AG04450 (cell line): Measurements from ENCODE around the gene COL6A5. TPM values are rescaled to one million over a fixed set of nuclear protein-coding genes. Genes with fewer than 3 reads are reported as not detected.

Source experiments
- CTCF ChIA-PET: fragments of 300-600, 350-600 bp; formaldehyde crosslinking; extraction: SDS; loops from one replicate; lab custom pipeline; 2022; ENCODE audit warnings: antibody characterized with exemption, inconsistent platforms; lab: Charles Lee
- POLR2A ChIA-PET: fragments of 350-600 bp; formaldehyde crosslinking; extraction: SDS; loops from one replicate; lab custom pipeline; 2021; ENCODE audit warnings: antibody characterized with exemption, inconsistent platforms; lab: Yijun Ruan, JAX
- DNase-seq: peaks from one replicate; pipeline ENCODE4 v3.0.0-alpha.2; 2011; ENCODE audit warnings: low read depth, low spot score
- H3K27ac ChIP-seq: one replicate; pipeline ENCODE4 v1.5.1; 2012; ENCODE audit warnings: low read depth, low read length, control low read depth
- H3K27me3 ChIP-seq: one replicate; pipeline ENCODE4 v1.6.0; 2012; ENCODE audit warnings: low read length; ENCODE audit not compliant: control insufficient read depth, insufficient read depth
- H3K4me3 ChIP-seq: 2 replicates; pipeline ENCODE4 v1.5.1; 2011; ENCODE audit warnings: mild to moderate bottlenecking, low read depth, low read length, control low read depth
- H3K9me3 ChIP-seq: 2 replicates; pipeline ENCODE4 v1.5.1; 2012; ENCODE audit warnings: low read length; ENCODE audit not compliant: control insufficient read depth, insufficient read depth
- polyA plus RNA-seq: library from polyadenylated mRNA; depleted of rRNA; stranded (reverse); fragments of >200 nt; gene quantifications from 2 replicates; pipeline ENCODE4 v1.2.3, GENCODE V29; 2011
- TF ChIP-seq, protein P1 (sequence below): IDR thresholded peaks from 2 replicates; pipeline ENCODE4 v1.5.1; 2011; ENCODE audit warnings: low read depth, low read length, control low read depth, inconsistent platforms

The COL6A5 gene
- polyA plus RNA-seq, 1 experiment, result not detected

DNA sequence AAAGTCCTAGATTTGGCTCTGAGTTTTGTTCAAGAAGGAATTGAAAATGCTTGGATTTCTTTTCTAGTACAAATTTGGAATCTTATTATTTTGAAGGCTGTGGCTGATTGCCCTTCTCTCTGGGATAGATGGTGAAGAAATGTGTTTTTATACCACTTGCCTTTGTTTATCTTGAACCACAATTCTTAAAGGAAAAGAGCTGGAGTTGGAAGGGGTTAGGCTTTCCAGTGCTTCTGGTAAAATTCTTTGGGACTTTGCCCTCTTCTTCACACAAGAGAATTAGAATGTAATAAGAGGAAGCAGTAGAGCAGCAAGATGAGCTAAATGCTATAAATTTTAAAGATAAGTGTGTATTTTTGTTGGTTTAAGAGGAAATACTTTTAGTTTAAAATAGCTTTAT lies 65.8 kb downstream of the COL6A5 start:
- CTCF ChIA-PET, result interaction anchor here (0.7 kb wide), 1 partner anchor 127 kb away, joined by 3 read pairs; no protein-coding TSS in a partner anchor
- POLR2A ChIA-PET, result no interaction called here
- no peak overlapping the region for H3K4me3 ChIP-seq
- no peaks in the 10 kb centered on the region for H3K9me3 ChIP-seq
- no peak for DNase-seq
- H3K27ac ChIP-seq, result no peak overlapping the region
- TF ChIP-seq, protein P1, sequence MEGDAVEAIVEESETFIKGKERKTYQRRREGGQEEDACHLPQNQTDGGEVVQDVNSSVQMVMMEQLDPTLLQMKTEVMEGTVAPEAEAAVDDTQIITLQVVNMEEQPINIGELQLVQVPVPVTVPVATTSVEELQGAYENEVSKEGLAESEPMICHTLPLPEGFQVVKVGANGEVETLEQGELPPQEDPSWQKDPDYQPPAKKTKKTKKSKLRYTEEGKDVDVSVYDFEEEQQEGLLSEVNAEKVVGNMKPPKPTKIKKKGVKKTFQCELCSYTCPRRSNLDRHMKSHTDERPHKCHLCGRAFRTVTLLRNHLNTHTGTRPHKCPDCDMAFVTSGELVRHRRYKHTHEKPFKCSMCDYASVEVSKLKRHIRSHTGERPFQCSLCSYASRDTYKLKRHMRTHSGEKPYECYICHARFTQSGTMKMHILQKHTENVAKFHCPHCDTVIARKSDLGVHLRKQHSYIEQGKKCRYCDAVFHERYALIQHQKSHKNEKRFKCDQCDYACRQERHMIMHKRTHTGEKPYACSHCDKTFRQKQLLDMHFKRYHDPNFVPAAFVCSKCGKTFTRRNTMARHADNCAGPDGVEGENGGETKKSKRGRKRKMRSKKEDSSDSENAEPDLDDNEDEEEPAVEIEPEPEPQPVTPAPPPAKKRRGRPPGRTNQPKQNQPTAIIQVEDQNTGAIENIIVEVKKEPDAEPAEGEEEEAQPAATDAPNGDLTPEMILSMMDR, result no peak
- no peaks in the 10 kb centered on the region for H3K27me3 ChIP-seq

DNA sequence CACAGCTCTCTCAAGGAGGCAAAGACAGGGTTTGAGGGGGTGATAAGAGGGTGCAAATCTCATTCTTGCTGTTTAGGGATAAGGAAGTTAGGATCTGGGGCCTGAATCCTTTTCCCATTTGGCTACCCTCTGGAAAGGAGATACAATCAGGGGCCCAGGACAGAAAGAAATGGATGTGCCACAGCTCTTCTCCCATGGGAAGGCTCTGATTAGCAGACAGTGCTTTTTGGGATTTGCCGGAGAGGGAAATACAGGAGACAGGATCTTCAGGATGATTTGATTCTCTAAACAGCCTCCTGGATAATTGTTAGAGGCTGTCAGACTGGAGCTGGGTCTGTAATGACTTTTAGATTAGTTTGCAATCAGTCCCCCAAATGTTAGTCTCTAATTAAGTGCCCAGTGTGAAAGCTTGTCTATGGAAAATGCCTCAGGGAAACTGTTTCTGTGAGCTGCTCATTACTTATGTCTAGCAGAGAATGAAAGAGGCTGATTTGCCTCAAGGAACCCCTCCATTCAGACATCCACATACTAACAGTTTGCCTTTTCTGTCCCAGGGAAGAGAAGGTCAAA lies 67.6 kb downstream of the COL6A5 start:
- Histone ChIP-seq H3K4me3 (no peak overlapping the region), H3K9me3 (no peaks in the 10 kb centered on the region), H3K27me3 (no peaks in the 10 kb centered on the region), H3K27ac (no peak overlapping the region)
- ChIA-PET CTCF (no interaction called here), POLR2A (no interaction called here)
- no peak for DNase-seq
- TF ChIP-seq, protein P1, result no peak

DNA sequence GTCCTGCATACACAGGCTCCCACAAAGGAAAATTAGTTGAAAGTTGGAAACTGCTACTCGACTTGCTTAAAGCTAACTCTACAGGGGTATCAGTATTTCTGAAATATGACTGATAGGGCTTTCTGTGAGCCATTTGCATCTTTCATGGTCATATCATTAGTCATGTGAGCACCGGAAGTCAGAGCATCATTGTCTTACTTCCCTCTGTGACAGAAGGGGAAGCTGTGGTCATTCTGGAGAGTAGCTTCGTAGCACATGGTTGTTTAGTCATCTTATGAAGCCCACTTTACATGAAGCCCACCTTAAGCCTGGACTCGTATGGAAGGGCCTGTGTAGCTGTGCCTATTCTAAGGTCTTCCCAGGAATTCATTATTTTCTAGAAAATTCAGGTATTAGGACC lies 69.0 kb downstream of the COL6A5 start:
- ChIA-PET POLR2A (no interaction called here), CTCF (no interaction called here)
- Histone ChIP-seq H3K27me3 (no peaks in the 10 kb centered on the region), H3K4me3 (no peak overlapping the region), H3K9me3 (no peaks in the 10 kb centered on the region), H3K27ac (no peak overlapping the region)
- TF ChIP-seq, protein P1, result no peak
- DNase-seq, result no peak

DNA sequence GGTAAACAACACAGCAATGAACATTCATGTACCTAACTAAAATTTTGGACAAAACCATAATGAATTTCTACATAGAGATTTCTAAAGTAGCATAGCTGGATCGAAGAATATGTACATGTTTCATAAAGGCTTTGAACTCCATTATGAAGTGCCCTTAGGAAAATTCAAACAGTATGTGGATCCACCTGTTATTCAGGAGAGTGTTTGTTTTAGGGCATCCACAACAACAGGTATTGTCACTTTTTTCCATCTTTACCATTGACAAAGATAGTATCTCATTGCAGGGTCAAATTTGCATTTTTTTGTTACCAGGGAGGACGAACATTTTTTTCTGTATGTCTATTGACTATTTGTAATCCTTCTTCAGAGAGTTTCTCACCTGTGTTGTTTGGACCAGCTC lies 75.0 kb downstream of the COL6A5 start:
- no peak overlapping the region for H3K27ac ChIP-seq
- no peak for DNase-seq
- H3K9me3 ChIP-seq, result no peaks in the 10 kb centered on the region
- H3K27me3 ChIP-seq, result no peaks in the 10 kb centered on the region
- ChIA-PET POLR2A (no interaction called here), CTCF (no interaction called here)
- no peak overlapping the region for H3K4me3 ChIP-seq
- TF ChIP-seq, protein P1, result no peak

DNA sequence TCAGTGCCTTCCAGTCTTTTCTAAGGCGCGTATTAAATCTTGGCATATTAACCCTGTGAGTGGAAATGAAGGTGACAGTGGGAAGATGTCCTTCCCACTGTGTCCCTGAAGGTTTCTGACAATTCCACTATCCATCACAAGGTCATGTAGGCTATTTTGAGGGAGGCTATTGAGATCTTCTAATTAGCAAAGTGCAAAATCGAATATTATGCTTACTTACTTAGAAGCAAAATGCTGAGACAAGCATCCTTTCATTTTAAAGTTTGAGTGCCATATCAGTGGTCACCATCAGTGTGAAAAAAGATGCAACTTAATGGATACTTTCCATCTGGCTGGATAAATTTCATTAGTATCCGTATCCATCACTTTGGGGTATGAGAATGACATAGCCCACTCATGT lies 77.6 kb downstream of the COL6A5 start:
- Histone ChIP-seq H3K27ac (no peak overlapping the region), H3K4me3 (no peak overlapping the region), H3K27me3 (no peaks in the 10 kb centered on the region), H3K9me3 (no peaks in the 10 kb centered on the region)
- ChIA-PET CTCF (no interaction called here), POLR2A (no interaction called here)
- TF ChIP-seq, protein P1, result no peak
- no peak for DNase-seq
